ENCODE measurements around the gene AIPL1.

AIPL1 gene

GRCh38 chr17:6413065-6413464 is 21.9 kb downstream of the AIPL1 start:
- DNase-seq, result no peak

- no peak for DNase-seq
These were observed 26.2 kb downstream of the AIPL1 start for GRCh38 chr17:6408735-6409134.

GRCh38 chr17:6408276-6408675 is 26.6 kb downstream of the AIPL1 start:
- DNase-seq, result no peak

GRCh38 chr17:6402258-6402657 is 32.7 kb downstream of the AIPL1 start:
- no peak for DNase-seq

- no peak for DNase-seq
These were observed 36.0 kb downstream of the AIPL1 start for GRCh38 chr17:6398955-6399354.

- DNase-seq, result no peak
These were observed 40.8 kb downstream of the AIPL1 start for GRCh38 chr17:6394055-6394606.

GRCh38 chr17:6393351-6393952 is 41.5 kb downstream of the AIPL1 start:
- no peak for DNase-seq

GRCh38 chr17:6392609-6393350 is 42.1 kb downstream of the AIPL1 start:
- DNase-seq, result no peak

- no peak for DNase-seq
These were observed 46.5 kb downstream of the AIPL1 start for GRCh38 chr17:6388416-6388815.

GRCh38 chr17:6387858-6388257 is 47.1 kb downstream of the AIPL1 start:
- DNase-seq, result no peak

GRCh38 chr17:6387442-6387841 is 47.5 kb downstream of the AIPL1 start:
- DNase-seq, result no peak

- DNase-seq, result no peak
These were observed 48.8 kb downstream of the AIPL1 start for GRCh38 chr17:6386041-6386630.

- no peak for DNase-seq
These were observed 50.4 kb downstream of the AIPL1 start for GRCh38 chr17:6384481-6384880.

- no peak for DNase-seq
These were observed 53.1 kb downstream of the AIPL1 start for GRCh38 chr17:6381526-6382465.

GRCh38 chr17:6380915-6381438 is 53.9 kb downstream of the AIPL1 start:
- no peak for DNase-seq

- no peak for DNase-seq
These were observed 57.0 kb downstream of the AIPL1 start for GRCh38 chr17:6377906-6378305.

GRCh38 chr17:6376931-6377361 is 58.0 kb downstream of the AIPL1 start:
- no peak for DNase-seq

- DNase-seq, result no peak
These were observed 60.1 kb downstream of the AIPL1 start for GRCh38 chr17:6374761-6375312.

- DNase-seq, result no peak
These were observed 60.6 kb downstream of the AIPL1 start for GRCh38 chr17:6374271-6374691.
